ENCODE measurements around the gene TBX6. TPM values are rescaled to one million over a fixed set of nuclear protein-coding genes. Genes with fewer than 3 reads are reported as not detected.
A peak's percentile ranks its signal among the peaks of the same experiment; 100 is the strongest.
"Not testable (repeated sequence)": the region's sequence is repeated elsewhere in the genome, so short reads cannot be mapped to it uniquely, and the experiment has no call there.

Gene TBX6
- total RNA-seq: 0.57 TPM
- long read RNA-seq: 0 reads

GRCh38 chr16:30091474-30092372 is at the start of gene TBX6:
Gene TBX6 (minus strand): TSS chr16:30091924. CDS start chr16:30091193, 731 bp downstream.
- DNase-seq (ENCODE audit: low spot score): peak; percentile 97
- intact Hi-C loops (cut with DNase I): loop anchor here (10.0 kb wide), 1 partner anchor 323 kb away; no protein-coding TSS in a partner anchor

- intact Hi-C loops (cut with DNase I): no loop called here
- no peak for DNase-seq (ENCODE audit: low spot score)
These were observed 48.1 kb upstream of the TBX6 start for GRCh38 chr16:30139583-30140481.

- DNase-seq (ENCODE audit: low spot score): no peak
- intact Hi-C loops (cut with DNase I): no loop called here
These were observed 46.2 kb upstream of the TBX6 start for GRCh38 chr16:30137897-30138296.

GRCh38 chr16:30136971-30137605 is 45.4 kb upstream of the TBX6 start:
- intact Hi-C loops (cut with DNase I): no loop called here
- DNase-seq (ENCODE audit: low spot score): no peak

GRCh38 chr16:30132591-30132990 is 40.9 kb upstream of the TBX6 start:
- intact Hi-C loops (cut with DNase I): no loop called here
- no peak for DNase-seq (ENCODE audit: low spot score)

GRCh38 chr16:30131869-30132475 is 40.2 kb upstream of the TBX6 start:
- no peak for DNase-seq (ENCODE audit: low spot score)
- intact Hi-C loops (cut with DNase I): no loop called here

- no peak for DNase-seq (ENCODE audit: low spot score)
- intact Hi-C loops (cut with DNase I): no loop called here
These were observed 36.3 kb upstream of the TBX6 start for GRCh38 chr16:30127993-30128392.

GRCh38 chr16:30125690-30126089 is 34.0 kb upstream of the TBX6 start:
- intact Hi-C loops (cut with DNase I); DNase-seq (ENCODE audit: low spot score): not testable (repeated sequence)

GRCh38 chr16:30124985-30125379 is 33.3 kb upstream of the TBX6 start:
- no peak for DNase-seq (ENCODE audit: low spot score)
- intact Hi-C loops (cut with DNase I): no loop called here

GRCh38 chr16:30122604-30123160 is 31.0 kb upstream of the TBX6 start:
- DNase-seq (ENCODE audit: low spot score): no peak
- intact Hi-C loops (cut with DNase I): loop anchor here (2.0 kb wide), 1 partner anchor 26 kb away; the partner anchor contains the start of gene YPEL3

GRCh38 chr16:30121741-30122571 is 30.2 kb upstream of the TBX6 start:
- peak; percentile 88 for DNase-seq (ENCODE audit: low spot score)
- intact Hi-C loops (cut with DNase I): loop anchor here (2.0 kb wide), 1 partner anchor 25 kb away; the partner anchor contains the start of gene YPEL3

GRCh38 chr16:30120340-30121105 is 28.8 kb upstream of the TBX6 start:
- DNase-seq (ENCODE audit: low spot score): no peak
- intact Hi-C loops (cut with DNase I): no loop called here

- intact Hi-C loops (cut with DNase I): no loop called here
- DNase-seq (ENCODE audit: low spot score): no peak
These were observed 27.7 kb upstream of the TBX6 start for GRCh38 chr16:30119428-30119827.

GRCh38 chr16:30117768-30118167 is 26.0 kb upstream of the TBX6 start:
- DNase-seq (ENCODE audit: low spot score): no peak
- intact Hi-C loops (cut with DNase I): no loop called here

- DNase-seq (ENCODE audit: low spot score): no peak
- intact Hi-C loops (cut with DNase I): no loop called here
These were observed 24.8 kb upstream of the TBX6 start for GRCh38 chr16:30116291-30117207.

- DNase-seq (ENCODE audit: low spot score): no peak
- intact Hi-C loops (cut with DNase I): no loop called here
These were observed 23.5 kb upstream of the TBX6 start for GRCh38 chr16:30115238-30115637.

All from cardiac septum (tissue), 1 donor.